Prostate gland (tissue), 2 donors: Measurements from ENCODE around the gene ZRANB3.

Experiments used
- POLR2A ChIP-seq: fragments of 450-650 bp; IDR thresholded peaks from one replicate; pipeline ENCODE4 v1.6.1; 2016; ENCODE audit warnings: antibody characterized with exemption, mild to moderate bottlenecking
- POLR2AphosphoS5 ChIP-seq: sonication (generic); formaldehyde crosslinking; IDR thresholded peaks from one replicate; pipeline ENCODE4 v1.6.1; 2017; ENCODE audit warnings: antibody characterized with exemption
- TF ChIP-seq, protein P1 (sequence below), 4 experiments: fragments of 200-600 bp in 2 of 4; fragments of 450-650 bp in 2 of 4; sonication (generic) in 2 of 4; IDR thresholded peaks; 1 replicate in 3 of 4; 2 replicates in 1 of 4; pipeline ENCODE4 v1.5.1; 2016 to 2019; ENCODE audit warnings: antibody characterized with exemption in 4 of 4, mild to moderate bottlenecking in 2 of 4, moderate library complexity in 2 of 4

DNA sequence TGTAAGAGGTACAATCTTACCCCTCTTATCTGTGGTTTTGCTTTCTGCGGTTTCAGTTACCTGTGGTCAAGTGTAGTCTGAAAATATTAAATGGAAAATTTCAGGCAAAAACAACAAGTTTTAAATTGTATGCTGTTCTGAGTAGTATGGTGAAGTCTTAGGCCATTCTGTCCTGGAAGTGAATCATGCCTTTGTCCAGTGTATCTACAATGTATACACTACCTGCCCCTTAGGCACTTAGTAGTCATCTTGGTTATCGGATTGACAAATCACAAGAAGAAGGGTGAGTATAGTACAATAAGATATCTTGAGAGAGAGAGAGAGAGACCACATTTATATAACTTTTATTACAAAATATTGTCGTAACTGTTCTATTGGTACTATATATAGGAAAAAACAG lies 435.4 kb downstream of the ZRANB3 start:
- TF ChIP-seq, protein P1, sequence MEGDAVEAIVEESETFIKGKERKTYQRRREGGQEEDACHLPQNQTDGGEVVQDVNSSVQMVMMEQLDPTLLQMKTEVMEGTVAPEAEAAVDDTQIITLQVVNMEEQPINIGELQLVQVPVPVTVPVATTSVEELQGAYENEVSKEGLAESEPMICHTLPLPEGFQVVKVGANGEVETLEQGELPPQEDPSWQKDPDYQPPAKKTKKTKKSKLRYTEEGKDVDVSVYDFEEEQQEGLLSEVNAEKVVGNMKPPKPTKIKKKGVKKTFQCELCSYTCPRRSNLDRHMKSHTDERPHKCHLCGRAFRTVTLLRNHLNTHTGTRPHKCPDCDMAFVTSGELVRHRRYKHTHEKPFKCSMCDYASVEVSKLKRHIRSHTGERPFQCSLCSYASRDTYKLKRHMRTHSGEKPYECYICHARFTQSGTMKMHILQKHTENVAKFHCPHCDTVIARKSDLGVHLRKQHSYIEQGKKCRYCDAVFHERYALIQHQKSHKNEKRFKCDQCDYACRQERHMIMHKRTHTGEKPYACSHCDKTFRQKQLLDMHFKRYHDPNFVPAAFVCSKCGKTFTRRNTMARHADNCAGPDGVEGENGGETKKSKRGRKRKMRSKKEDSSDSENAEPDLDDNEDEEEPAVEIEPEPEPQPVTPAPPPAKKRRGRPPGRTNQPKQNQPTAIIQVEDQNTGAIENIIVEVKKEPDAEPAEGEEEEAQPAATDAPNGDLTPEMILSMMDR (IDR thresholded peaks at IDR 0.05) = no peak
- TF ChIP-seq POLR2AphosphoS5 (no peak), POLR2A (no peak)
